ENCODE data around the gene MACROD2. TPM values are rescaled to one million over a fixed set of nuclear protein-coding genes. Genes with fewer than 3 reads are reported as not detected.

The MACROD2 gene
- total RNA-seq, 4 donors from 2014 or later = 8.7 to 17.8 (median 10.8) TPM

DNA sequence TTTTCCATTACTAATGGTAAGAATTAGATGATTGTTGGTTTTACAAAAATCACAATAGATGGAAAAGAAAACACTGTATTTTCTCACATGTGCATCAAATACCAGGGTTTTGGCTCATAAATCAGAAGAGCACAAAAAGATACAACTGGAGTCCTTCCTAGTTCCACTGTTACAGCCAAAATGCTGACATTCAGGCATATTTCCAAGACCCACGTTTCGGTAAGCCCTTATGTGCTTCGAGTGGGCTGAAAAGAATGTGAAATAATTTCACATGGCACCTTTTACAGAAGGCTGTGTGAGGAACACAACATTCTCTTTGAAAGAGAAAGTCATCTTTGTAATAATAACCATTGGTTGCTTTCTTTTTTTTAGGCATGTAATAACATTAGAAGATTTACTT, 668.8 kb downstream of the MACROD2 start:
- H3K4me1 ChIP-seq = peaks cover 0 to 4% of the 10 kb centered on the region in 2 donors
- H3K4me3 ChIP-seq (replicated peaks in 1 of 3) = no peak overlapping the region
- TF ChIP-seq POLR2A (IDR thresholded peaks at IDR 0.05) (no peak), CTCF (IDR thresholded peaks at IDR 0.05) (no peak)
- no peaks in the 10 kb centered on the region for H3K9me3 ChIP-seq
- WGBS, 2 donors = 11 to 20% methylated on average over 3 of the region's 3 CpGs
- DNase-seq = peak; percentile 45 to 54
- H3K27me3 ChIP-seq = no peaks in the 10 kb centered on the region
- intact Hi-C loops (cut with DNase I) = no loop called here
- no peak overlapping the region for H3K27ac ChIP-seq
- no peaks in the 10 kb centered on the region for H3K36me3 ChIP-seq

- intact Hi-C loops (cut with DNase I) = no loop called here
- 67 to 82% methylated on average over 1 of the region's 1 CpG for WGBS, 2 donors
These were observed 671.4 kb downstream of the MACROD2 start for GRCh38 chr20:14666696-14667095.

GRCh38 chr20:14667226-14667625, 671.9 kb downstream of the MACROD2 start:
- no peak for DNase-seq
- TF ChIP-seq POLR2A (IDR thresholded peaks at IDR 0.05) (no peak), CTCF (IDR thresholded peaks at IDR 0.05) (no peak)
- WGBS, 2 donors = 75 to 90% methylated on average over 2 of the region's 2 CpGs
- Histone ChIP-seq H3K27ac (no peak overlapping the region), H3K27me3 (no peaks in the 10 kb centered on the region), H3K4me3 (replicated peaks in 1 of 3) (no peak overlapping the region), H3K36me3 (no peaks in the 10 kb centered on the region), H3K4me1 (peaks cover 0 to 4% of the 10 kb centered on the region in 2 donors), H3K9me3 (no peaks in the 10 kb centered on the region)
- intact Hi-C loops (cut with DNase I) = no loop called here

More at GRCh38 chr20:14666696-14667095, 671.4 kb downstream of the MACROD2 start:
- Histone ChIP-seq H3K9me3 (no peaks in the 10 kb centered on the region), H3K27ac (no peak overlapping the region), H3K36me3 (no peaks in the 10 kb centered on the region), H3K4me1 (peaks cover 0 to 4% of the 10 kb centered on the region in 2 donors), H3K27me3 (no peaks in the 10 kb centered on the region), H3K4me3 (replicated peaks in 1 of 3) (no peak overlapping the region)
- TF ChIP-seq CTCF (IDR thresholded peaks at IDR 0.05) = no peak
- TF ChIP-seq POLR2A (IDR thresholded peaks at IDR 0.05) = no peak
- DNase-seq = no peak

- Histone ChIP-seq H3K4me3 (replicated peaks in 1 of 3) (no peak overlapping the region), H3K27ac (no peak overlapping the region), H3K36me3 (no peaks in the 10 kb centered on the region), H3K9me3 (no peaks in the 10 kb centered on the region), H3K27me3 (no peaks in the 10 kb centered on the region), H3K4me1 (no peaks in the 10 kb centered on the region)
- intact Hi-C loops (cut with DNase I) = no loop called here
- DNase-seq = peak; percentile 7 to 14
- 31 to 45% methylated on average over 2 of the region's 2 CpGs for WGBS, 2 donors
- TF ChIP-seq POLR2A (IDR thresholded peaks at IDR 0.05) (no peak), CTCF (IDR thresholded peaks at IDR 0.05) (no peak)
These were observed 676.8 kb downstream of the MACROD2 start for GRCh38 chr20:14672066-14672465.

- H3K36me3 ChIP-seq = no peaks in the 10 kb centered on the region
- no peaks in the 10 kb centered on the region for H3K4me1 ChIP-seq
- no peak overlapping the region for H3K27ac ChIP-seq
- no peaks in the 10 kb centered on the region for H3K9me3 ChIP-seq
- H3K27me3 ChIP-seq = no peaks in the 10 kb centered on the region
- no peak for TF ChIP-seq POLR2A (IDR thresholded peaks at IDR 0.05)
- no peak for TF ChIP-seq CTCF (IDR thresholded peaks at IDR 0.05)
- H3K4me3 ChIP-seq (replicated peaks in 1 of 3) = no peak overlapping the region
- intact Hi-C loops (cut with DNase I) = no loop called here
- 84% methylated on average over 5 of the region's 5 CpGs for WGBS, 2 donors
- DNase-seq = no peak
These were observed 677.8 kb downstream of the MACROD2 start for GRCh38 chr20:14673164-14673563.
